Measurements from ENCODE around the gene NCAN.

DNA sequence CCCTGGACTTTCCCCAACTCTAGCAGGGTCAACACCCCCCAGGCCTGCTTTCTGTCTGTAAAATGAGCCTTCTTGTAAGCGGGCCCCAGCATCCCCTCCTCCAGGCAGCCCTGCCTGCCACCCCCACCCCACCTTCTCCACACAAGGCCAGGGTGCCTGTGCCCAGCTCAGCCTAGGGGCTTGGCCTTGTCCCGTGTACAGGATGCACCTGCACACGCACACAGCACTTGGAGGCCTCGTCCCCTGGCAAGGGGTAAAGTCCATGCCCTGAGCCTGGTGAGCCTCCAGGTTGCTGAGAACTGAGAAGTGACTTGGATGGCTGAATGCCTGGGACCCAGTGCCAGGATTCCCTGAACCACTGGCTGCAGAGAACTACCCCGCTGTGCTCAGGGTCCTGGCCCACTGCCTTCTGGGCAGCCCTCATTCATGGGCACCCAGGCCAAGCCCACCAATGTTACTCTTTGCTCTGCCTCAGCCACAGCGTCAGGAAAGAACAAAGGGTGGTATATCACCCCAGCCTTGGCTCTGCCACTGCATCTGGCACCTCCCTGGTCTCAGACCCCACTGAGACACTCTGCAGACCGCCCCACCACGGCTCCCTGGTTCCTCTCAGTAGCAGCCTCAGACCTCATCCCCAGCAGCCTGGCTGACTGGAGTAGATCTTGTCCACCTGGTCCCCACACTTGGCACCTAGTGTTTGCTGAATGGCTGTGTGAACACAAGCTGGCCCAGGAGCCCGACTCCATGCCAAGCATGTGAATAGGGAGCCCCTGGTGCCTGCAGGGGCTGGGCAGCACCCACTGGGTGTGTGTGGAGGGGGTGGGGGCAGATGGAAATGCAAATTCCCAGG, 63.2 kb downstream of the NCAN start:
- TF ChIP-seq, protein P1, sequence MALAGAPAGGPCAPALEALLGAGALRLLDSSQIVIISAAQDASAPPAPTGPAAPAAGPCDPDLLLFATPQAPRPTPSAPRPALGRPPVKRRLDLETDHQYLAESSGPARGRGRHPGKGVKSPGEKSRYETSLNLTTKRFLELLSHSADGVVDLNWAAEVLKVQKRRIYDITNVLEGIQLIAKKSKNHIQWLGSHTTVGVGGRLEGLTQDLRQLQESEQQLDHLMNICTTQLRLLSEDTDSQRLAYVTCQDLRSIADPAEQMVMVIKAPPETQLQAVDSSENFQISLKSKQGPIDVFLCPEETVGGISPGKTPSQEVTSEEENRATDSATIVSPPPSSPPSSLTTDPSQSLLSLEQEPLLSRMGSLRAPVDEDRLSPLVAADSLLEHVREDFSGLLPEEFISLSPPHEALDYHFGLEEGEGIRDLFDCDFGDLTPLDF (CRISPR knock-in tag; IDR thresholded peaks at IDR 0.05) = no peak
- TF ChIP-seq TP53 (CRISPR knock-in tag; IDR thresholded peaks at IDR 0.05) (no peak), JUN (CRISPR knock-in tag; IDR thresholded peaks at IDR 0.05) (no peak), KAT7 (CRISPR knock-in tag; IDR thresholded peaks at IDR 0.05; ENCODE audit: borderline replicate concordance) (no peak), ELF4 (CRISPR knock-in tag; IDR thresholded peaks at IDR 0.05; ENCODE audit: low read depth) (no peak), ZNF121 (CRISPR knock-in tag; IDR thresholded peaks at IDR 0.05) (no peak), GABPB1 (CRISPR knock-in tag; IDR thresholded peaks at IDR 0.05) (no peak), SMAD4 (CRISPR knock-in tag; IDR thresholded peaks at IDR 0.05) (no peak)
- TF ChIP-seq, protein P2, sequence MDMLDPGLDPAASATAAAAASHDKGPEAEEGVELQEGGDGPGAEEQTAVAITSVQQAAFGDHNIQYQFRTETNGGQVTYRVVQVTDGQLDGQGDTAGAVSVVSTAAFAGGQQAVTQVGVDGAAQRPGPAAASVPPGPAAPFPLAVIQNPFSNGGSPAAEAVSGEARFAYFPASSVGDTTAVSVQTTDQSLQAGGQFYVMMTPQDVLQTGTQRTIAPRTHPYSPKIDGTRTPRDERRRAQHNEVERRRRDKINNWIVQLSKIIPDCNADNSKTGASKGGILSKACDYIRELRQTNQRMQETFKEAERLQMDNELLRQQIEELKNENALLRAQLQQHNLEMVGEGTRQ (CRISPR knock-in tag; IDR thresholded peaks at IDR 0.05) = no peak
- TF ChIP-seq, protein P3, sequence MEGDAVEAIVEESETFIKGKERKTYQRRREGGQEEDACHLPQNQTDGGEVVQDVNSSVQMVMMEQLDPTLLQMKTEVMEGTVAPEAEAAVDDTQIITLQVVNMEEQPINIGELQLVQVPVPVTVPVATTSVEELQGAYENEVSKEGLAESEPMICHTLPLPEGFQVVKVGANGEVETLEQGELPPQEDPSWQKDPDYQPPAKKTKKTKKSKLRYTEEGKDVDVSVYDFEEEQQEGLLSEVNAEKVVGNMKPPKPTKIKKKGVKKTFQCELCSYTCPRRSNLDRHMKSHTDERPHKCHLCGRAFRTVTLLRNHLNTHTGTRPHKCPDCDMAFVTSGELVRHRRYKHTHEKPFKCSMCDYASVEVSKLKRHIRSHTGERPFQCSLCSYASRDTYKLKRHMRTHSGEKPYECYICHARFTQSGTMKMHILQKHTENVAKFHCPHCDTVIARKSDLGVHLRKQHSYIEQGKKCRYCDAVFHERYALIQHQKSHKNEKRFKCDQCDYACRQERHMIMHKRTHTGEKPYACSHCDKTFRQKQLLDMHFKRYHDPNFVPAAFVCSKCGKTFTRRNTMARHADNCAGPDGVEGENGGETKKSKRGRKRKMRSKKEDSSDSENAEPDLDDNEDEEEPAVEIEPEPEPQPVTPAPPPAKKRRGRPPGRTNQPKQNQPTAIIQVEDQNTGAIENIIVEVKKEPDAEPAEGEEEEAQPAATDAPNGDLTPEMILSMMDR (IDR thresholded peaks at IDR 0.05) = no peak
- TF ChIP-seq, protein P4, sequence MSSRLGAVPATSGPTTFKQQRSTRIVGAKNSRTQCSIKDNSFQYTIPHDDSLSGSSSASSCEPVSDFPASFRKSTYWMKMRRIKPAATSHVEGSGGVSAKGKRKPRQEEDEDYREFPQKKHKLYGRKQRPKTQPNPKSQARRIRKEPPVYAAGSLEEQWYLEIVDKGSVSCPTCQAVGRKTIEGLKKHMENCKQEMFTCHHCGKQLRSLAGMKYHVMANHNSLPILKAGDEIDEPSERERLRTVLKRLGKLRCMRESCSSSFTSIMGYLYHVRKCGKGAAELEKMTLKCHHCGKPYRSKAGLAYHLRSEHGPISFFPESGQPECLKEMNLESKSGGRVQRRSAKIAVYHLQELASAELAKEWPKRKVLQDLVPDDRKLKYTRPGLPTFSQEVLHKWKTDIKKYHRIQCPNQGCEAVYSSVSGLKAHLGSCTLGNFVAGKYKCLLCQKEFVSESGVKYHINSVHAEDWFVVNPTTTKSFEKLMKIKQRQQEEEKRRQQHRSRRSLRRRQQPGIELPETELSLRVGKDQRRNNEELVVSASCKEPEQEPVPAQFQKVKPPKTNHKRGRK (CRISPR knock-in tag; IDR thresholded peaks at IDR 0.05; ENCODE audit: borderline replicate concordance) = no peak
- TF ChIP-seq, protein P5, sequence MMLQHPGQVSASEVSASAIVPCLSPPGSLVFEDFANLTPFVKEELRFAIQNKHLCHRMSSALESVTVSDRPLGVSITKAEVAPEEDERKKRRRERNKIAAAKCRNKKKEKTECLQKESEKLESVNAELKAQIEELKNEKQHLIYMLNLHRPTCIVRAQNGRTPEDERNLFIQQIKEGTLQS (CRISPR knock-in tag; conservative IDR thresholded peaks at IDR 0.05) = no peak
- TF ChIP-seq, protein P6, sequence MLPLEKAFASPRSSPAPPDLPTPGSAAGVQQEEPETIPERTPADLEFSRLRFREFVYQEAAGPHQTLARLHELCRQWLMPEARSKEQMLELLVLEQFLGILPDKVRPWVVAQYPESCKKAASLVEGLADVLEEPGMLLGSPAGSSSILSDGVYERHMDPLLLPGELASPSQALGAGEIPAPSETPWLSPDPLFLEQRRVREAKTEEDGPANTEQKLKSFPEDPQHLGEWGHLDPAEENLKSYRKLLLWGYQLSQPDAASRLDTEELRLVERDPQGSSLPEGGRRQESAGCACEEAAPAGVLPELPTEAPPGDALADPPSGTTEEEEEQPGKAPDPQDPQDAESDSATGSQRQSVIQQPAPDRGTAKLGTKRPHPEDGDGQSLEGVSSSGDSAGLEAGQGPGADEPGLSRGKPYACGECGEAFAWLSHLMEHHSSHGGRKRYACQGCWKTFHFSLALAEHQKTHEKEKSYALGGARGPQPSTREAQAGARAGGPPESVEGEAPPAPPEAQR (CRISPR knock-in tag; IDR thresholded peaks at IDR 0.05) = no peak
- TF ChIP-seq, protein P7, sequence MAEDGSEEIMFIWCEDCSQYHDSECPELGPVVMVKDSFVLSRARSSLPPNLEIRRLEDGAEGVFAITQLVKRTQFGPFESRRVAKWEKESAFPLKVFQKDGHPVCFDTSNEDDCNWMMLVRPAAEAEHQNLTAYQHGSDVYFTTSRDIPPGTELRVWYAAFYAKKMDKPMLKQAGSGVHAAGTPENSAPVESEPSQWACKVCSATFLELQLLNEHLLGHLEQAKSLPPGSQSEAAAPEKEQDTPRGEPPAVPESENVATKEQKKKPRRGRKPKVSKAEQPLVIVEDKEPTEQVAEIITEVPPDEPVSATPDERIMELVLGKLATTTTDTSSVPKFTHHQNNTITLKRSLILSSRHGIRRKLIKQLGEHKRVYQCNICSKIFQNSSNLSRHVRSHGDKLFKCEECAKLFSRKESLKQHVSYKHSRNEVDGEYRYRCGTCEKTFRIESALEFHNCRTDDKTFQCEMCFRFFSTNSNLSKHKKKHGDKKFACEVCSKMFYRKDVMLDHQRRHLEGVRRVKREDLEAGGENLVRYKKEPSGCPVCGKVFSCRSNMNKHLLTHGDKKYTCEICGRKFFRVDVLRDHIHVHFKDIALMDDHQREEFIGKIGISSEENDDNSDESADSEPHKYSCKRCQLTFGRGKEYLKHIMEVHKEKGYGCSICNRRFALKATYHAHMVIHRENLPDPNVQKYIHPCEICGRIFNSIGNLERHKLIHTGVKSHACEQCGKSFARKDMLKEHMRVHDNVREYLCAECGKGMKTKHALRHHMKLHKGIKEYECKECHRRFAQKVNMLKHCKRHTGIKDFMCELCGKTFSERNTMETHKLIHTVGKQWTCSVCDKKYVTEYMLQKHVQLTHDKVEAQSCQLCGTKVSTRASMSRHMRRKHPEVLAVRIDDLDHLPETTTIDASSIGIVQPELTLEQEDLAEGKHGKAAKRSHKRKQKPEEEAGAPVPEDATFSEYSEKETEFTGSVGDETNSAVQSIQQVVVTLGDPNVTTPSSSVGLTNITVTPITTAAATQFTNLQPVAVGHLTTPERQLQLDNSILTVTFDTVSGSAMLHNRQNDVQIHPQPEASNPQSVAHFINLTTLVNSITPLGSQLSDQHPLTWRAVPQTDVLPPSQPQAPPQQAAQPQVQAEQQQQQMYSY (CRISPR knock-in tag; IDR thresholded peaks at IDR 0.05) = no peak
